GM19099 (cell line): ENCODE measurements around the gene GPR149.

ENCODE experiments used
- POLR2A ChIP-seq: IDR thresholded peaks from 3 replicates; pipeline ENCODE4 v1.6.1; 2011; ENCODE audit warnings: low read depth; ENCODE audit not compliant: insufficient read length; ENCODE audit errors: extremely low read depth

The GPR149 gene

GRCh38 chr3:154310840-154311239 is 119.2 kb downstream of the GPR149 start:
- TF ChIP-seq POLR2A: no peak

GRCh38 chr3:154307363-154307762 is 122.6 kb downstream of the GPR149 start:
- TF ChIP-seq POLR2A: no peak

GRCh38 chr3:154304936-154305335 is 125.1 kb downstream of the GPR149 start:
- no peak for TF ChIP-seq POLR2A

- TF ChIP-seq POLR2A: no peak
Observed at GRCh38 chr3:154304116-154304786, 125.7 kb downstream of the GPR149 start.

DNA sequence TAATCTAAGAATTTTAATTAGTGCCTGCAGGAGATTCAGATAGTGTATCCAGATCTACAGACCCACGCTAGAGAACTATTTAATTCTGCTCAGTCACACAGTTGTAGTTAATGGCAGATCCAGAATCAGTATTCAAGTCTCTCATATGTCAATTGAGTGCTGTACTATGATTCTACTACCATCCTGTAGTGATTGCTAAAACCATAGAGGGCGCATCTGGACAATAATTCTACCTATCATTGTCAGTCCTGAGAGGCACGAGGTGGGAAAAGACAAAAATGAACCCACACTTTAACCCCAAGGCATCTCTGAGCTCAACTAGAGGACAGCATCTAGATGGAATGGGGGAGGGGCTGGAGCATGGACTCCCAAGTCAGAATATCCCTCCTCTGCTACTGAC is 128.4 kb downstream of the GPR149 start:
- no peak for TF ChIP-seq POLR2A

DNA sequence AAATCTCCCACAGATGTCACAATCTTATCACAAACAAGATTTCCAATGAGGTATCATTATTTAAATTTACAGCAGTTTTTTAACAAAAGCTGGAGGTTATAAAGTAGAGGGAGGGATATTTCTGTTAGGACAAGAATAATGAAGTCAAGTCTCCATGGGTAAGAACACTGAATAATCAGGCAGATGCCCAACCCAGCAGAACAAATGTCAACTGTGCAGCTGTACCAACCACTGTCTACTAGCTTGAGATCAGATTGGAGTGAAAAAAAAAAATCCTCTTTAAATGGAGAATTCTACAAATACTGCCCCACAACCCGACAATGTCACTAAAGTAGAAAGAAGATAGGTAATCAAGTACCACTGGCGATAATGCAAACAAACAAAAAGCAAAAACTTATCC is 136.0 kb downstream of the GPR149 start:
- no peak for TF ChIP-seq POLR2A

DNA sequence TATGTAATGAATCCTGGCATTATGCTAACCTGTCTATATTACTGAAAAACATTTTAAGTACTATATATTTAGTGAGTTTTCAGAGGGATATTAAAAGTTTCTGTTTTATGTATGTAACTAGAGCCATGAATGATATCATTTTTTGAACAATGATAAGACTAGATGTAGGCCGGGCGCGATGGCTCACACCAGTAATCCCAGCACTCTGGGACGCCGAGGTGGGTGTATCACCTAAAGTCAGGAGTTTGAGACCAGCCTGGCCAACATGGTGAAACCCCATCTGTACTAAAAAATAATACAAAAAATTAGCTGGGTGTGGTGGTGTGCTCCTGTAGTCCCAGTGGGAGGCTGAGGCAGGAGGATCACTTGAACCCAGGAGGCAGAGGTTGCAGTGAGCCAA is 139.8 kb downstream of the GPR149 start:
- no peak for TF ChIP-seq POLR2A
